Amniotic stem cell (primary cell): ENCODE data around the gene TMEM52B.
"Not testable (repeated sequence)": the region's sequence is repeated elsewhere in the genome, so short reads cannot be mapped to it uniquely, and the experiment has no call there.

Experiments used
- DNase-seq: peaks from one replicate; lab custom pipeline; 2025; lab: John Stamatoyannopoulos, UW

The TMEM52B gene

GRCh38 chr12:10171973-10172728, 6.7 kb upstream of the TMEM52B start, which contains the start of gene OLR1:
Gene OLR1, minus strand, starts transcription at chr12:10172132. Its CDS starts 55 bp downstream, at chr12:10172077.
- no peak for DNase-seq

- no peak for DNase-seq
Observed at GRCh38 chr12:10174986-10175614, 3.7 kb upstream of the TMEM52B start.

- DNase-seq: no peak
Observed at GRCh38 chr12:10175846-10176636, 2.8 kb upstream of the TMEM52B start.

GRCh38 chr12:10179776-10180181, 947 bp downstream of the TMEM52B start:
- DNase-seq: no peak

- no peak for DNase-seq
Observed at GRCh38 chr12:10182354-10183049, 3.7 kb downstream of the TMEM52B start.

GRCh38 chr12:10184261-10184843, 5.5 kb downstream of the TMEM52B start:
- DNase-seq: no peak

- DNase-seq: no peak
Observed at GRCh38 chr12:10186299-10186698, 7.5 kb downstream of the TMEM52B start.

GRCh38 chr12:10186958-10187357, 8.1 kb downstream of the TMEM52B start:
- DNase-seq: not testable (repeated sequence)

GRCh38 chr12:10189653-10190052, 10.8 kb downstream of the TMEM52B start:
- no peak for DNase-seq

- DNase-seq: no peak
Observed at GRCh38 chr12:10190558-10191388, 11.9 kb downstream of the TMEM52B start.

- DNase-seq: no peak
Observed at GRCh38 chr12:10191865-10192264, 13.0 kb downstream of the TMEM52B start.

- DNase-seq: no peak
Observed at GRCh38 chr12:10194160-10194670, 15.4 kb downstream of the TMEM52B start.

GRCh38 chr12:10196210-10196609, 17.4 kb downstream of the TMEM52B start:
- no peak for DNase-seq

- DNase-seq: no peak
Observed at GRCh38 chr12:10197879-10198278, 19.0 kb downstream of the TMEM52B start.

GRCh38 chr12:10204495-10204894, 25.7 kb downstream of the TMEM52B start:
- not testable (repeated sequence) for DNase-seq

- DNase-seq: no peak
Observed at GRCh38 chr12:10205220-10205807, 26.5 kb downstream of the TMEM52B start.

- DNase-seq: no peak
Observed at GRCh38 chr12:10207136-10207535, 28.3 kb downstream of the TMEM52B start.

- no peak for DNase-seq
Observed at GRCh38 chr12:10210225-10210624, 31.4 kb downstream of the TMEM52B start.

GRCh38 chr12:10211101-10211939, 32.5 kb downstream of the TMEM52B start:
- DNase-seq: no peak
